Astrocyte (in vitro differentiated cells and primary cell): Measurements from ENCODE around the gene GRK3. TPM values are rescaled to one million over a fixed set of nuclear protein-coding genes. Genes with fewer than 3 reads are reported as not detected.

ENCODE experiments used
- DNase-seq: peaks from one replicate; pipeline ENCODE4 v3.0.0-alpha.2; 2010; ENCODE audit warnings: low read depth
- FAIRE-seq: peaks from 2 replicates; lab custom pipeline; 2011; peaks lifted over from hg19 to GRCh38; lab: Jason Lieb, UNC
- H2AFZ ChIP-seq: 2 replicates; pipeline ENCODE4 v1.6.0; 2012; ENCODE audit warnings: low read depth, low read length, inconsistent platforms
- H3K27ac ChIP-seq: 2 replicates; pipeline ENCODE4 v1.5.1; 2011; ENCODE audit warnings: low read depth, low read length, inconsistent platforms
- H3K27me3 ChIP-seq: 2 replicates; pipeline ENCODE4 v1.6.0; 2011; ENCODE audit warnings: low read length, inconsistent platforms; ENCODE audit not compliant: insufficient read depth
- H3K36me3 ChIP-seq: 2 replicates; pipeline ENCODE4 v1.5.1; 2011; ENCODE audit warnings: low read length, inconsistent platforms; ENCODE audit not compliant: insufficient read depth
- H3K4me1 ChIP-seq: 2 replicates; pipeline ENCODE4 v1.5.1; 2011; ENCODE audit warnings: low read length, inconsistent platforms; ENCODE audit not compliant: insufficient read depth
- H3K4me2 ChIP-seq: 2 replicates; pipeline ENCODE4 v1.6.0; 2012; ENCODE audit warnings: low read length, inconsistent platforms
- H3K4me3 ChIP-seq: 2 replicates; pipeline ENCODE4 v1.5.1; 2011; ENCODE audit warnings: low read depth, mild to moderate bottlenecking, low read length, inconsistent platforms; ENCODE audit not compliant: insufficient read depth
- H3K79me2 ChIP-seq: 2 replicates; pipeline ENCODE4 v1.6.0; 2012; ENCODE audit warnings: mild to moderate bottlenecking, low read length, inconsistent platforms; ENCODE audit not compliant: insufficient read depth
- H3K9ac ChIP-seq: 2 replicates; pipeline ENCODE4 v1.6.0; 2012; ENCODE audit warnings: mild to moderate bottlenecking, low read length, inconsistent platforms
- H3K9me3 ChIP-seq: 2 replicates; pipeline ENCODE4 v1.5.1; 2012; ENCODE audit warnings: low read depth, mild to moderate bottlenecking, low read length, inconsistent platforms; ENCODE audit not compliant: insufficient read depth
- H4K20me1 ChIP-seq: 2 replicates; pipeline ENCODE4 v1.6.0; 2012; ENCODE audit warnings: low read length, inconsistent platforms; ENCODE audit not compliant: insufficient read depth
- H3K27ac Mint-ChIP-seq: one replicate; pipeline ENCODE4 v1.8.0; 2021; ENCODE audit warnings: mild to moderate bottlenecking, mixed read lengths; ENCODE audit not compliant: unreplicated experiment
- H3K27me3 Mint-ChIP-seq: one replicate; pipeline ENCODE4 v1.8.0; 2021; ENCODE audit warnings: low read depth, mixed read lengths; ENCODE audit not compliant: unreplicated experiment
- H3K36me3 Mint-ChIP-seq: one replicate; pipeline ENCODE4 v1.8.0; 2021; ENCODE audit warnings: low read depth, mixed read lengths; ENCODE audit not compliant: unreplicated experiment
- H3K4me1 Mint-ChIP-seq: one replicate; pipeline ENCODE4 v1.8.0; 2021; ENCODE audit warnings: low read depth, mixed read lengths; ENCODE audit not compliant: unreplicated experiment
- H3K4me3 Mint-ChIP-seq: one replicate; pipeline ENCODE4 v1.8.0; 2021; ENCODE audit warnings: mild to moderate bottlenecking, moderate library complexity, mixed read lengths; ENCODE audit not compliant: unreplicated experiment
- H3K9me3 Mint-ChIP-seq: one replicate; pipeline ENCODE4 v1.8.0; 2021; ENCODE audit warnings: mild to moderate bottlenecking, mixed read lengths; ENCODE audit not compliant: unreplicated experiment
- EZH2 ChIP-seq: IDR thresholded peaks from 2 replicates; pipeline ENCODE4 v1.6.1; 2012; ENCODE audit warnings: mild to moderate bottlenecking, low read length, inconsistent platforms; ENCODE audit not compliant: insufficient read depth
- total RNA-seq: library from RNA; stranded (reverse); gene quantifications from 2 replicates; pipeline ENCODE4 v1.2.1, GENCODE V29; 2021
- TF ChIP-seq, protein P1 (sequence below): IDR thresholded peaks from 2 replicates; pipeline ENCODE4 v1.5.1; 2011; ENCODE audit warnings: low read depth, mild to moderate bottlenecking, inconsistent platforms, low read length, moderate library complexity; ENCODE audit not compliant: insufficient read depth

The GRK3 gene
- total RNA-seq, 1 donor from 2014 or later, result 7.2 TPM

DNA sequence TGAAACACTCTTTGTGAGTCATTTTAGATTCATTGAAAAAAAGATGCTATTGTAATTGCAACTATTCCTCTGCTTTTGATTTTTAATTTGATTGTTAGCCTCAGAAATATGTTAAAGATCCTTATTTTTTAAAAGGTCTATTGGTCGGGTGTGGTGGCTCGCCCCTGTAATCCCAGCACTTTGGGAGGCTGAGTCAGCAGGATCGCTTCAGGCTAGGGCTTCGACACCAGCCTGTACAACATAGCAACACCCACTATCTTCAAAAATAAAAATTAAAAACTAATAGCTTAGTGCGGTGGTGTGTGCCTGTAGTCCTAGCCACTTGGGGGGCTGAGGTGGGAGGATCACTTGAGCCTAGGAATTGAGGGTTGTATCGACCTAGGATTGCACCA, 105.6 kb downstream of the GRK3 start:
- Histone ChIP-seq H4K20me1 (no peaks in the 10 kb centered on the region), H3K36me3 (no peaks in the 10 kb centered on the region), H3K4me2 (no peak overlapping the region), H3K27ac (no peak overlapping the region), H3K9me3 (no peaks in the 10 kb centered on the region), H3K9ac (no peak overlapping the region), H2AFZ (no peak overlapping the region), H3K4me3 (no peak overlapping the region), H3K4me1 (no peaks in the 10 kb centered on the region), H3K79me2 (no peaks in the 10 kb centered on the region), H3K27me3 (no peaks in the 10 kb centered on the region)
- TF ChIP-seq, protein P1, sequence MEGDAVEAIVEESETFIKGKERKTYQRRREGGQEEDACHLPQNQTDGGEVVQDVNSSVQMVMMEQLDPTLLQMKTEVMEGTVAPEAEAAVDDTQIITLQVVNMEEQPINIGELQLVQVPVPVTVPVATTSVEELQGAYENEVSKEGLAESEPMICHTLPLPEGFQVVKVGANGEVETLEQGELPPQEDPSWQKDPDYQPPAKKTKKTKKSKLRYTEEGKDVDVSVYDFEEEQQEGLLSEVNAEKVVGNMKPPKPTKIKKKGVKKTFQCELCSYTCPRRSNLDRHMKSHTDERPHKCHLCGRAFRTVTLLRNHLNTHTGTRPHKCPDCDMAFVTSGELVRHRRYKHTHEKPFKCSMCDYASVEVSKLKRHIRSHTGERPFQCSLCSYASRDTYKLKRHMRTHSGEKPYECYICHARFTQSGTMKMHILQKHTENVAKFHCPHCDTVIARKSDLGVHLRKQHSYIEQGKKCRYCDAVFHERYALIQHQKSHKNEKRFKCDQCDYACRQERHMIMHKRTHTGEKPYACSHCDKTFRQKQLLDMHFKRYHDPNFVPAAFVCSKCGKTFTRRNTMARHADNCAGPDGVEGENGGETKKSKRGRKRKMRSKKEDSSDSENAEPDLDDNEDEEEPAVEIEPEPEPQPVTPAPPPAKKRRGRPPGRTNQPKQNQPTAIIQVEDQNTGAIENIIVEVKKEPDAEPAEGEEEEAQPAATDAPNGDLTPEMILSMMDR, result no peak
- no peak for TF ChIP-seq EZH2
- no peak for FAIRE-seq
- H3K36me3 Mint-ChIP-seq, result peaks cover 2% of the 10 kb centered on the region
- H3K27me3 Mint-ChIP-seq, result no peaks in the 10 kb centered on the region
- no peak for DNase-seq
- no peaks in the 10 kb centered on the region for H3K9me3 Mint-ChIP-seq
- H3K27ac Mint-ChIP-seq, result no peak overlapping the region
- no peaks in the 10 kb centered on the region for H3K4me1 Mint-ChIP-seq
- no peak overlapping the region for H3K4me3 Mint-ChIP-seq

DNA sequence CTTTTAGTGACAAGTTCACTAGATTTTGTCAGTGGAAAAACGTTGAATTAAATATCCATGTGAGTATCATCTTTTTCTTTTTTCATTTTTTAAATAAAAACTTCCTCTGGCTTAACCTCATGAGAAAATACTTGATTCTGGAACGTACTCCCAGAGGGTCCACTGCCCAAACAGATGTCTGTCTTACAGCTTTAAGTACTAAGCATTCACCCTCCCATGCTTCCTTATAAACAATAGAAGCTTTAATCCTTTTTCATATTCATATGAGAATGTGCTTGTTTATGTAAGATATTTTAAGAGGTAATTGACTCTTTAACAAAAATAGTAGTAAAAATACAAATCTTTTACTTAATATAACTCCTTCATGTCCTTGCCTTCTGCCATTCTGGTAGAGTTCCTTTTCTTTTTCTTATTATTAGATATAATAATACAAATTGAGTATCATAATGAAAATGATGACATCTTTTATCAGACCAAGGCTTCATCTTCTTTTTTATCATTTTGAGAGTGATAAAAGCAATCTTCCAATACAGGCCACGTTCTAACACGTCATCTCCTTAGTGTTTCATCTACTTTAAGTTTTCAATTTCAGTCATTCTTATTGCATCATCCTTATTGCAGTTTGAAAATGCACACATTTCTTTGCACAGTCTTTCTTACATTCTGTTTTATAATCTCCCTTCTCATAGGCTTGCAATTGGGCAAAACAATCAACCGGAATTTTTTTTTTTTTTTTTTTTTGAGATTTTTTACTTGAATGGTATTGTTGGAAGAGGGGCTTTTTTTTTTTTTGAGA, 108.0 kb downstream of the GRK3 start:
- Histone ChIP-seq H2AFZ (no peak overlapping the region), H3K4me3 (no peak overlapping the region), H4K20me1 (no peaks in the 10 kb centered on the region), H3K9ac (no peak overlapping the region), H3K4me1 (no peaks in the 10 kb centered on the region), H3K4me2 (no peak overlapping the region), H3K36me3 (no peaks in the 10 kb centered on the region), H3K27ac (no peak overlapping the region), H3K9me3 (no peaks in the 10 kb centered on the region), H3K79me2 (no peaks in the 10 kb centered on the region), H3K27me3 (no peaks in the 10 kb centered on the region)
- Mint-ChIP-seq H3K4me3 (no peak overlapping the region), H3K4me1 (no peaks in the 10 kb centered on the region), H3K27me3 (no peaks in the 10 kb centered on the region), H3K27ac (no peak overlapping the region), H3K9me3 (no peaks in the 10 kb centered on the region), H3K36me3 (peaks cover 2% of the 10 kb centered on the region)
- TF ChIP-seq, protein P1, result no peak
- TF ChIP-seq EZH2, result no peak
- FAIRE-seq, result no peak
- DNase-seq, result no peak

DNA sequence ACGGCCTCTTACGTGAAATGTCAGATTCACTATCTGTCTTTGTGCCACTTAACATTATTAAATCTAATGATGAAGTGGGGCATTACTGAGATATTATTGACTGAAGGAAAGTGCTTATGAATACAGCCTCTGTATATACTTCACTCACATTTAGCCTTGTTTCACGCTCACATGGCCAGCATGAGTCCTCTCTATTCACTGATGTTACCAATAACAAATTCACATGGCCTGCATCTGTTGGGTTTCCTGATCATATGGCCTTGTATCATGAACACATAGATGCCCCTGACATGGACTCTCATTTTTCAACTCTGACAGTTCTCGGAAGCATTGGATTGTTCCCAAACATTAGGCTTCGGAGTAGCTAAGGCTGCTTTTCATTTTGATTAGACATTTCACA, 109.2 kb downstream of the GRK3 start:
- Histone ChIP-seq H3K9me3 (no peaks in the 10 kb centered on the region), H3K4me2 (no peak overlapping the region), H3K79me2 (no peaks in the 10 kb centered on the region), H2AFZ (no peak overlapping the region), H3K4me3 (no peak overlapping the region), H4K20me1 (no peaks in the 10 kb centered on the region), H3K9ac (no peak overlapping the region), H3K36me3 (no peaks in the 10 kb centered on the region), H3K4me1 (no peaks in the 10 kb centered on the region), H3K27ac (no peak overlapping the region), H3K27me3 (no peaks in the 10 kb centered on the region)
- DNase-seq (no peak), FAIRE-seq (no peak)
- TF ChIP-seq EZH2, result no peak
- TF ChIP-seq, protein P1, result no peak
- H3K9me3 Mint-ChIP-seq, result no peaks in the 10 kb centered on the region
- no peaks in the 10 kb centered on the region for H3K4me1 Mint-ChIP-seq
- no peak overlapping the region for H3K27ac Mint-ChIP-seq
- H3K36me3 Mint-ChIP-seq, result peaks cover 2% of the 10 kb centered on the region
- no peaks in the 10 kb centered on the region for H3K27me3 Mint-ChIP-seq
- no peak overlapping the region for H3K4me3 Mint-ChIP-seq
